ENCODE results near the gene ARHGAP6.

DNA sequence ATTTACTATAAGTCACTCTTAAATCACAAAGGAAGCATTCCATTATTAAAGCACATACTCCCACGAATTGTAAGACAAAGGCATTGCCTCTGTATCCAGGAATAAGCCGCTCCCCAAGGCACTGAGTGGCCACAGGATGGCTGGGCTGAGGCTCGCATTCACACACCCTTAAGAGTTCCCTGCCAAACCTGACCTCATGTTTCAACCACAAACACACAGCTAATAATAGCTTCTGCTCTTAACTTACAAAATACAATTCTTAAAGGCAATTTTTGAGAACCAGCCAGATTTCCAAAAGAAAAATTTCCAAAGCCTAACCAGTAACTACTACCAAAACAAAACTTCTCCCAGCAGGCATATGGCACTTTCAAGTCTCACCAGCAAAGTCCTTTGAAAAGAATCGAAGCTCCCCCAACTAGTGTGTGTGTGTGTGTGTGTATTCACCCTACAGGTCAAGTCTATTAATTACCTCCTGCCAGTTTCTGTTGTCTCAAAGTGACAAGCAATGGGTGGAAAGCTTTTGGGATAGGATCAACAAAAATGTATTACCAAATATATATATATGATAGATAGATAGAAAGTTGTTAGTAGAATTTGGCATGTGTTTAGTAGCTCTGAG, 36.0 kb downstream of the ARHGAP6 start:
- TF ChIP-seq, protein P1, sequence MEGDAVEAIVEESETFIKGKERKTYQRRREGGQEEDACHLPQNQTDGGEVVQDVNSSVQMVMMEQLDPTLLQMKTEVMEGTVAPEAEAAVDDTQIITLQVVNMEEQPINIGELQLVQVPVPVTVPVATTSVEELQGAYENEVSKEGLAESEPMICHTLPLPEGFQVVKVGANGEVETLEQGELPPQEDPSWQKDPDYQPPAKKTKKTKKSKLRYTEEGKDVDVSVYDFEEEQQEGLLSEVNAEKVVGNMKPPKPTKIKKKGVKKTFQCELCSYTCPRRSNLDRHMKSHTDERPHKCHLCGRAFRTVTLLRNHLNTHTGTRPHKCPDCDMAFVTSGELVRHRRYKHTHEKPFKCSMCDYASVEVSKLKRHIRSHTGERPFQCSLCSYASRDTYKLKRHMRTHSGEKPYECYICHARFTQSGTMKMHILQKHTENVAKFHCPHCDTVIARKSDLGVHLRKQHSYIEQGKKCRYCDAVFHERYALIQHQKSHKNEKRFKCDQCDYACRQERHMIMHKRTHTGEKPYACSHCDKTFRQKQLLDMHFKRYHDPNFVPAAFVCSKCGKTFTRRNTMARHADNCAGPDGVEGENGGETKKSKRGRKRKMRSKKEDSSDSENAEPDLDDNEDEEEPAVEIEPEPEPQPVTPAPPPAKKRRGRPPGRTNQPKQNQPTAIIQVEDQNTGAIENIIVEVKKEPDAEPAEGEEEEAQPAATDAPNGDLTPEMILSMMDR (IDR thresholded peaks at IDR 0.05): peak in 1 of 12 donors; percentile 6
- no peak for TF ChIP-seq POLR2A (IDR thresholded peaks at IDR 0.05)

All from heart left ventricle (tissue), 13 donors.